SIG-M5 treated with dmso at 0.1 percent for 504 hours (cell line): Measurements from ENCODE around the gene PTPN7.
"Not testable (repeated sequence)": the region's sequence is repeated elsewhere in the genome, so short reads cannot be mapped to it uniquely, and the experiment has no call there.

ENCODE experiments used
- DNase-seq: peaks from one replicate; lab custom pipeline; 2025; ENCODE audit not compliant: unreplicated experiment; lab: John Stamatoyannopoulos, UW

PTPN7 gene

DNA sequence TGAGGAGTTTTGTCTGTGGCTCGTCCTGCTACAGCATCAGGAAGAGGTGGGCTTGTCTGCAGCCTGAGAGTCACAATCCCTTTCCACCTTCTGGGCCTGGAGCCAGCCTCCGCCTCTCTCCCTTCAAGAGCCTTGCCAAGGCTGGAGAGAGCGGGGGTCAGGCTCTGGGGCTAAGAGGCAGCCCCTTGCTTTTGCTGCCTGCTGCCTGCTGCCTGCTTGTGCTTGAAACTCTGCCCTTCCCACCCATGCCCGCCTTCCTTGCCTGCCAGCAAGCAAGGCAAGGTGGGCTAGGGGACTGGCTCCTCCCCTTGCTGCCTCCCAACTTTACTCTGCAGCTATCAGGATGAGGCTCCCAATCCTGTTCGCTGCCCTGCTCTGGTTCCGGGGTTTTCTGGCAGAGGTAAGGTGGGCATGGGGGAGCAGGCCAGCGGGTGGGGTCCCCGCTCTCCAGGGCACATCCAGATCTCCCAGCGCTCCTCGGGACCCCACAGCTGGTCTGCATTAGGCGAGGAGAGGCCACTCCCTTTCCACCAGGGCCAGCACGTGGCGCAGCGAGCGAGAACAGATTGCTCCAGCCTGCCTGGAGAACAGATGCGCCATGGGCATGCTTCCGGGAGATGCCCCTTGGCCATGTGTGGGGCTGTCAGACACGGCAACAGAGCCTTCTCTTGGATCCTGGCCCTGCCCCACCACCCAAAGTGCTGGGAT, 7.5 kb upstream of the PTPN7 start:
- DNase-seq = no peak

DNA sequence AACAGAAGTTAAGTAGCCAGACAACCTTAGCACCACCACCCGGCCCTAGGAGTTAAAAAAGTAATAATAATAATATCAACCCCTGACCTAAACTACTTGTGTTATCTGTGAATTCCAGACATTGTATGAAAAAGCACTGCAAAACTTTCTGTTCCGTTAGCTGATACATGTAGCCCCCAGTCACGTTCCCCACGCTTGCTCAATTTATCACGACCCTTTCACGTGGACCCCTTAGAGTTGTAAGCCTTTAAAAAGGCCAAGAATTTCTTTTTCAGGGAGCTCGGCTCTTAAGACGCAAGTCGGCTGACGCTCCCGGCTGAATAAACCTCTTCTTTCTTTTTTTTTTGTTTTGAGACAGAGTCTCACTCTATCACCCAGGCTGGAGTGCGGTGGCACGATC, 6.7 kb upstream of the PTPN7 start:
- DNase-seq = not testable (repeated sequence)

DNA sequence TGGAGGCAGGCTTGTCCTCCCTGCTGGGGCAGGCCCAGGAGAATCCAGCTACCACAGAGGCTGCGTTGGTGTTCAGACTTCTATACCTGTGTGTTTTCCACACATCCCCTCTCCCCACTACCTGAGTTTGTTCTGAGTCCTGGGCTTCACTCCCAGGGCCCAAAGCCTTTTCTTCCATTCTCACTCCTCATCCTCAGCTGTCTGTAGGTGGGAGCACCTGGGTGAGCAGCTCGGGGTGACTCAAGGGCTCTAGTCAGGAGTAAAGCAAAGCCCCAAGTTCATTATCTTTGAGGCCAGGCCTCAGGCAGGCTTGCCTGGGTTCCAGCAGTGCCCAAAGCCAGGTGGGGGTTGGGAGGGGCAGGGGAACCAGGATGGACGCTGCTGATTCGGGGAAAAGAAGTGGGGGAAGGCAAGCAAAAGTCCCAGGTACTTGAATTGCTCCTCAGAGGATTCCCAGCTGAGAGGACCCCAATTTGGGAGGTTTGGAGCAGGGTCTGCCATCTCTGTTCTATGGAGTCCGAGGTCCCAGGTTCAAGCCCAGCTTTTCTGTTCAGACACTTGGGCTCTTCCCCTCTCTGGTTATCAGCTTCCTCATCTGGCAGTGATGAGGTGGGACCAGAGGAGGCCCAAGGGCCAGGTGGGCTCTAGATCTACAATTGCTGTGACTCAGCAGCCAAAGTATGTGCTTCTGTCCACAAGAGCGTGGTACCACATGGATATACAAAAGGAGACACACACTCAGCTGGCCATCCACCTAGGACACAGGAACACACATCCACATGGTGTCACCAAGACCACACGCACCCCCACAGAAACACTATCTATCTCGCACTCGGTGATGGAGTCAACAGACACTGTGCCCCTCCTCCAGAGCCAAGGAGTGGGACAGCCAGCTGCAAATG, 5.8 kb upstream of the PTPN7 start:
- no peak for DNase-seq

DNA sequence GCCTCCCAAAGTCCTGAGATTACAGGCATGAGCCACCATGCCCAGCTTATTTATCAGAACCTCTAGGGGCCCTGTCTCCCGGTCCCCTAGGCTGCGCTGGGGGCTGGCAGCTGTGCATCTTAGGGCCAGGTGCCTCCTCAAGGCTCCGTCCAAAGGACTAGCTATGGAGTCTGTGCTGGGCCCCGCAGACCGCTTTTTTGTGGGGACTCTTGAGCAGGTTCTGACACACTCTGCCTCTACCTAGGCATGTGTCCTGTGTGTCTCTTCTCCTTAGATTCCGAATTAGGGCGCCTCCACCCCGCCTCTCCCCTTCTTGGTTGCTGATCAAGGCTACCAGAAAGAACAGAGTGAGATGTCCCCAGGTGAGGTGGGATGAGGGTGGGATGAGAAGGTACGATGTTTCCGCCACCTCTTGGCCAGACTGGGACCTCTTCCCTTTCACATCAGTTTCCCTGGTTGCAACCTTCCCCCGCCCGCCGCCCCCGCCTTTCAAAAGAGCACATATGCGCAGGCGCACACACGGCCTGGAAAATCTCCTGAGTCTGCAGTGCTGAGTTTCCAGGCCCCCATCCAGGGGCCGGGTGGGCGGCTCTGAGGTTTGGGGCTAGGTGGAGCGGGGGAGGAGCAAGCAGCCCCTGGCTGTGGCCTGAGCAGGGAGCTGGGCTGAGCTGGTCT, 5.0 kb upstream of the PTPN7 start:
- DNase-seq = no peak

DNA sequence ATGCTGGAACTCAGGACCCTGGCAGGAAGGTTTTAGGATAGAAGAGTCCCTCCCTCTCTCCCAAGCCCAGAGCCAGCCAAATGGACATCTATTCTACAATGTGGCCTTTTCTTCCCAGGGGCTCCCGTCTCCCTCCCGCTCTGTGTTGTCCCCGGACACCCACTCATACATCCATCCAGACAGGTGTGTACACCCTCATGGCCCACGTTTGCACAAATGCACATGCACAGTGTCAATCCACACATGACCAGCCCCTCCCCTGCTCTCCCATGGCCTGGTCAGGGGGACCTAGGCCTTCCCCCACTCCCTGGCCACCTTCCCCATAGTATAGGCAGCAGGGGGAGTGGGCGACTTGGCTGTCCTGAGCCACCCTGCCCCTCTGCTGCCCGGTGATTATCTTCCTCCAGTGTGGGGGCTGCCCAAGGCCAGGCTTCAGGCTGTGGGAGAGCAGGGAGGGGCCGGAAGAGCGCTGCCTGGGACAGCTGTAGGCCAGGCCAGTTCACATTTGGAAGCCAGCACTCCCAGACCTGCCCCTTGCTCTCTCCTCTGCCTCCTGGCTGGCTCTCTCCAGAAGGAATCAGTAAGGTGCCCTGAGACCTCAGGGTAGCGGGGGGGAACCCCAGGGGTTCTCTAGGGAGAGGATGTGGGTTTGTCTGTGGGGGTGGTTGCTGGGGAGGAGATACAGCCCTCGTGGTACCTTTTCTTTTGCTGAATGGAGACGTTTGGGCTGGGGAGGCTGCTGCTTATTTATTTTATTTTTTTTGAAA, 4.1 kb upstream of the PTPN7 start:
- no peak for DNase-seq

DNA sequence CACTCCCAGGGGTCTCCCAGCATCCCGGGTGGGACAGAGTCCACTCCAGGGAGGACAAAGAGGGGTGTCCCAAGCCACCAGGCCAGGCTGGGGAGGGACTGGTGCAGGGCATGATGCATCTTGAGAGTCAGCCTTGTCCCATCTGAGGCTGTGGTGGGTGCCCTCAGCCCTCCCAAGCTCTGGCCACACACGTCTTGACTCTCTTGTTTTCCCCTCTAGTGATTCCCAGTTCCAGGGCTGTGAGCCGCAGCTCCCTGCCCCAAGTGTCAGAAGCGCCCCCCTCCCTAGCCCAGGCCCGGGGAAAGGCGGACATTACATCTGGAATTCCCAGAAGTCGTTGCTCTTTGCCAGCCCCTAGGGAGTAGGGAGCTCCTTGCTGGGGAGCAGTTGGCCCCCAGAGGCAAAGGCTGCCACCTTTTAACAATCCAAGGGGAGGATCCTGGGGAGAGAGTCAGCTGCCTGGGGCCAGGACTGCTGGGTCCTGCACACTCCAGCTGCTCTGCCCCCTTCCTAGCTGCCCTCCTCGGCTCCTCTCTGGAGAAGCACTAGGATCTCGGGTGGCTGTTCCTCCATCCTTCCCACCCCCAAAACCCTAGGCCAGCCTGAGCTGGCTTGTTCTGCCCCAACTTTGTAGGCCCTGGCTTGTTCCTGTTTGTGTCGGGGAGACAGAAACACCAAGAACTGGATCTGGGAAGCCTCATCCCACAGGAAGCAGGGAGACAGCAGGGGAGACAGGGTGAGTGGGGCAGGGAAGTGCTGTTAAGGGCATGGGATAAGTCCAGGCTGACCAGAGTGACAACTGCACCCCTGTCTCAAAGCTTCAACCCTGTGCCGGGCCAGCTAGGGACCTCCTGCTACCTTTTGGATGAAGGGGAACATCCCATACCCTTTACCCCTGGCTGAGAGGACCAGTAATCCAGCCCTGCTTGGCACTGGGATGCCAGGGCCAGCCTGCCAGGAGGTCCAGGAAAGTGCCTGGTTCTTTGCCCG, 3.2 kb upstream of the PTPN7 start:
- no peak for DNase-seq

DNA sequence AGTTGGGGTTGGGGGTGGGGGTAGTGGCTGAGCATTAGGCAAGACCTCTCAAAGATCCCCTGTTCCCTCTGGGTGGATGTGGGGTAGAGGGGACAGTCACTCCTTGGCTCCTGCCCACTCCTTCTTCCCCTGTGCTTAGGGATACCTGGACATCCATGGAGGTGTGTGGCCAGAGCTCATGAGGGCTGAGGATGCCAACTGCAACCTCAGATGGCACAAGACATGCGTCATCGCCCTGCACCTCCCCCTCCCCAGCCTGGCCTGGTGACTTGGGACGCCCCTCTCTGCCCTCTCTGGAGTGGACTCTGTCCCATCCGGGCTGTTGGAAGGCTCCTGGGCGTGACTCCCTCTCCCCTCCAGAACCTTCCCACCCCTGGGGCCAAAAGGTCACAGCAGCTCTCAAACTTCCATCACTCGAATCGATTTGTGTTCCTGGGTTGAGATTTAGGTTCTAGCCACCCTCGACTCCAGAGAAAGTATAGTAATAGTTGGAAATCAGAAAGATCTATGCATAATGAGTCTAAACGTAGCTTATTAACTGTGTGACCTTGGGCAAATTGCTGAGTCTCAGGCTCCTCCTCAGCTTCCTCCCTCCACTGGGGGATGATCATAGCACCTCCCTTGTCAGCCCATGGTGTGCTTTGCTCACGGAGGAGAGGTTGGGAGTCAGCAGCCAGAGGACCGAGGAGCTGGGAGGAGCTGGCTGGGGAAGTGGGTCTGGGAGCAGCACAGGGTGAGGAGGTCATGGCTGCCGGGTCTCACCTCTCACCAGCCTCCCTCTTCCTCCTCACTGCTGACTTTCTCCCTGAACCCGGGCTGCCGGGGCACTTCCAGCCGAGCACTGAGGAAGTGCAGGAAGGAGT, 2.2 kb upstream of the PTPN7 start:
- DNase-seq = peak; percentile 86

DNA sequence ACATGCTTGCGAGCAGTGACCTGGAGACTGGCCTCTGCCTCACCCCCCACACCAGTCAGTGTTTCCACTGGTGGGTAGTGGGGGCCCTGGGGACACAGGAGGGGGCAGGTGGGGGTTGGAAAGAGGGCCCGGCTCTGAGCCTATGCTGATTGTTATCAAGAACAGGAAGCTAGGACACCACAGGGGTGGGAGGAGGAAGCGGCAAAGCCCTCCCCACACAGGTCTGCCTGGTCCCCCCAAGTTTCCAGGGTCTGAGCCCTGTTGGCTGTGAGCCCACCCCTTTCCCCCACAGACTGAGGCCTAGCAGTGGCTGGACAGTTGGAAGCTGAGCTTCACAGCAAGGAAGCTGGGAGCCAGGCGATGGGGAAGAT, 1.6 kb upstream of the PTPN7 start:
- DNase-seq = peak; percentile 86

DNA sequence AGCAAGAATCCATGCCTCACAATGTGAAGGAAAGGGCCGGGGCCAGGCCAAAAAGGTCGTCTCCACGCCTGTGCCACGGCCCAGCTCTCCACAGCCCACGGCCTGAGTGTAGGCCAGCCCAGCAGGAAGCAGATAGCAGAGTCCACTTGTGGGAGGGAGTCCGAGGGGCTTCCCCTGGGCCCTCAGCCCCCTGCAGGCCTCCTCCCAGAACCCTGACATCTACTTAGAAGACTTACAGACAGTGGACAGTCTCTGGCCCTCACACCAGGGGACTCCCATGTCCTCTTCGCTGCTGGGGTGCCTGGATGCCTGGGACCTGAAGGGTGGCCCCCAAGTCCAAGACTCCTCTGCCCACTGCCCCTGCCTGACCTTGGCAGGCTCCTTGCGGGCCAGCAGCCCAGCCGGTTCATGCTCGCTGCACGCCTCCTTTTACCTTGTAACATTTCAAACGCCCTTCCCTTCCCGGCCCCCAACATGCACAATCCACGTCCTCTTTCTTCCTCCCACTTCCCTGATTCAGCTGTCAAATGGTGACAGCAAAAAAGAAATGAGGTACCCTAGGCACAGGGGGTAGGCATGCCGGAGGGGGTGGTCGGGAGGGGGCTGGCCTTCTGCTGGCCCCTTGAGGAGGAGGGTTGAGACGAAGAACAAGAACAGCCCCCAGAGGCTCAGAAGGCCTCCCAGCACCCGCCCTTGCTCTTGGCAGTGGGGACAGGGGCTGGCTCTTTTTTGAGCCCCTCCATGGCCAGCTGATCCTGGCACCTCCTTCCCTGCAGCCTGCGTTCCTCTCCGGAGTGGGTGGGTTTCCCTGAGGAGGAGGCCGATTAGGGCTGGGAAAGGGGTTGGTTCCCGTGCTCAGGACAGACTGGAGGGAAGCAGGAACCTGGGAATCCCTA, 997 bp upstream of the PTPN7 start:
- DNase-seq = peak; percentile 75

DNA sequence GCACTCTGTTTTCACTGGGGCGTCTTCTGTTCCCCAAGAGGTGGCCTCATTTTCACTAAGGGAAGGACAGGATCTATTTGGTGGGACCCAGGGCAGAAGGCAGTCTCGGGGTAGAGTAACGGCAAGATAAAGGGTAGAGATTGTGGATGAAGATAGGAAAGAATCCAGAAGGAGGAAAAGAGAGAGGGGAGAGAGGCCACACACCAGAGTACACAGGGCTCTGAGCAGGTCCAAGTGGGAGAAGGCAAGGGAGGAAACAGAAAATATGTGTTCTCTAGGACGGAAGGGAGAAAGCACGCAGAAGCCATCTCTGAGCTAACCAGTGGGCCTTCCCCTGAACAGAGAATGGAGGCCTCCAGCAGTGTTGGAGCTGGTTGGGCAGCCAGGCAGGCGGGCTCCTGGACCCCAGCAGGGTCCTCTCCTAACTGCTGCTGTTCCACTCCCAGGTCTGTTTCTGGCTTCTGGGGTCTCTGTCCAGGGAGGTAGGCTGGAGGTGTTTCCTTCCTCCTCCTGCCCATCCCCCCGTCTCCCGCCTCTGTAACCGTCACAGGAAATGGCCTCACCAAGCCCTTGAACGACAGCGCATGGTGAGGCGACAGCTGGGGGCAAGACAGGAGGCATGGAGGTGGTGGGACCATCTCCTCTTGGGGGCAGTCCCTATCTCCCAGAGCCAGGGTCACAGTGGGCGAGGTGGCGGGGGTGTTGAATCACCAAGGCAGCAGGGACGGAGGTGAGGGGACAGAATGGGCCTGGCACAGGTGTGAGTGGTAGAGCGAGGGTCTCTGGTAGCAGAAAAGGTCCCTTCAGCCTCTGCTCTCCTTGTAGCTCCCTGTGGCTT, 649 bp downstream of the PTPN7 start:
- peak; percentile 74 for DNase-seq

DNA sequence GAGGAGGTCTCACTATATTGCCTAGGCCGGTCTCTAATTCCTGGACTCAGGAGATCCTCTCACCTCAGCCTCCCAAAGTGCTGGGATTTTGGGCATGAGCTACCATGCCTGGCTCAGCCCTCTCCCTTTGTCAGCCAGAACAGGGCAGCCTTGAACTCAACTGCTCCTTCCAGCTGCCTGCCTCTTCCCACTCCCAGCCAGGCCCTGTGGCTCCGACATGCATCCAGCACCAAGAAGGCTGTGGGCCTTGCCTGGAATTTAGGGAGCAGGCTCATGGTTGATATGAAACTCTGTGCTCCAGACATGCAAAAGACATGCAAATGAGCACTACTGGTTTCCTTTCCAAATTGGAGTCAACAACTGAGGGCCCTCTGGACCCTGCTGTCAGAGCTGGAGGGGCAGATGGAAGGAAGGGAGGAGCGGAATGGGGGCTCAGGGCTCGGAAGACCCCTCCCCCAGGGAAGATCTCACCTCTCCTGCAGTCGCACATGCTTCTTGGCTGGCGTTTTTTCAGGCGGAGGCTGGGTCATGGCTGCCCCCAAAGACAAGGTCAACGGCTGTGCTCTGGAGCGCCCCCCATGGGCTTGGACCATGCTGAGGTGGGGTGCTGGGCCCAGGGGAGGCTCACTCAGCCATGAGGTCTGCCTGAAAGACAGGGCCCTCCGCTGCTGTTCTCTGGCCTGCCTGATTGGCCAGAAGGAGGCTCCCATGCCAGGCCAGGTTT, 1.4 kb downstream of the PTPN7 start:
- DNase-seq = peak; percentile 73

DNA sequence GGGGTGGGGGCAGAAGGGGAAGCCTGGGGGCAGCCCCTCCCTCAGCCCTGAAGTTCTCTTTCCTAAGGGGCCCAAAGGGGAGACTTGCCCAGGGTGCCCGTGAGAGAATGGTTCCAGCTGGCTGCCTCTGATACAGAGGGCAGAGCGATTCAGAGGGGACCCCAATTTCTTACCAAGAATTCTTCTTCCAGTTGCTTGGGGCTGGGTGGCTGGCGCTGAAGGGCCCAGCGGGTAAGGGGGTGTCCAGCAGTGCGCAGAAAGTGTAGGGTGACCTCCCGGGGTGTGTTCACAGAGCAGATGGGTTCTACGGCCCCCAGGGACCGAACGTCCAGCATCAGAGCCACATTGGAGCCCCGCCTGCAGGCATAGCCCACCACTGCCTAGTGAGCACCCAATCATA, 2.5 kb downstream of the PTPN7 start:
- no peak for DNase-seq

DNA sequence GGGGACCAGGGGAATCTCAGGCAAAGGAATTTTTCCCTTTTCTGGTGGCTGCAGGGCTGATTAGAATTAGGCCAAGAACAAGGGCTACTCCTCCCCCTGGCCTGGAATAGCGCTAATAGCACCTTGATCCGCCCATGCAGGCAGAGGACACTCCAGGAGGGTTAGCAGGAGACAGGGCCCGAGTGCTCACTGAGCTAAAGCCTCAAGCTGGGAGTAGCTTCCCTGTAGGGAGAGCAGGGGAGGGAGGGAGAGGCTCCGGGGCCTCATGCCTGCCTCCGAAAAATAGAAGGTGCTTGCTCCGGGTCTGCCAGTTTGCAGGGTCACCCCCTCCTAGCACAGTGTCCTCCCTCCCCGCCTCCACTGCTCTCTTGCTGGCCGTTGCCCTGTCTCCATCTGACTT, 3.8 kb downstream of the PTPN7 start:
- no peak for DNase-seq

DNA sequence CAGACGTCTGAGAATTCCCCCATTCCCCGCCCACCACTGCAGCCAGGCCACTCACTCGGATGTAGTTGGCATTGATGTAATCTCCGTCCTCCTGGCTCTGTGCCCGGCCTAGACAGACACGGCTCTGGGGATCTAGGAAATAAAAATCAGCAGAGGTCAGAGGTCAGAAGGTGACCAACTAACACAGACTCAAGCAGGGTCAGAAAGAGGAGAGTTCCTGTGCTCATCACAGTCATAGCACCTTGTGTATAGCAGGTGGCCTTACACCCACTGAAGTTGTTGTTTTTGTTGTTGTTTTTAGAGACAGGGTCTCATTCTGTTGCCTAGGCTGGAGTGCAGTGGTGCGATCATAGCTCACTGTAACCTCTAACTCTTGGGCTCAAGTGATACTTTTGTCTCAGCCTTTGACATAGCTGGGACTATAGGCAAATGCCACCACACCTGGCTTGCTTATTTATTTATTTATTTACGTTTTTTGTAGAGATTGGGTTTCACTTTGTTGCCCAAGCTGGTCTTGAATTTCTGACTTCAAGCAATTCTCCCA, 4.9 kb downstream of the PTPN7 start:
- peak; percentile 62 for DNase-seq

DNA sequence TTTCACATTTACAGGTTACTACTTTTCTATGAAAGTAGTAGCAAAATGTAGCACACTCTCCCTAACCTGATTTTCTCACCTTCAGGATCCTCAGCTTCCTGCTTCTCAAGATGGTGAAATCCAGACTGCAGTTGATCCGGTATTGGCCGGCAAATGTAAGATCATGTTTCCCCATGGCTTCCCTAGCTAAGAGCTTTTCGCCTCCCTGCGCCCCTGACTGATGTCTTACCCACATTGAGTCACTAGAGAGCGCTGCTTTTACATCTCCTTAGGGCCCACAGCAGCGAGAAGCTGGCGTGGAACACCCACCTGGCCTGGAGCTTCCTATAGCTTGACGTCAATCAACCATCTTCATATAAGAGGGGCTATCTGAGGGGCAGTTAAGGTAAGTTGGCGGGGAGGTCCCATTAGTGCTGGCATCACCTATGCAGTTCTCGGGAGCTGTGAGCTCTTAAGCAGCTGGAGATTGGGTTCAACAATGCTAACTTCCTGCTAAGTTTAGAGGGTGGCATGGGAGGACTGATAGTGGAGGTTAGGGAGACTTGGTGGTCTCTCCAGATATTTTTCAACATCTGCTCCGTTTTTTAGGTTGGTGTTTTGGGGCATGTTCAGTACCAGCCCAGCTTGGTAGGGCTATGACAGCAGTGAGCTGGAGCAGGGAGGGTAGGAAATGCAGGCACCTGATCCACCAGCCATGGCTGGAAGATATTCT, 5.5 kb downstream of the PTPN7 start:
- DNase-seq = peak; percentile 88
